HG03575 (cell line): ENCODE results near the gene HTR4.
"Not testable (repeated sequence)": the region's sequence is repeated elsewhere in the genome, so short reads cannot be mapped to it uniquely, and the experiment has no call there.

Source experiments
- ATAC-seq: cut with Tn5 transposase; IDR thresholded peaks from one replicate; pipeline ENCODE4 v1.9.1; 2021; ENCODE audit not compliant: unreplicated experiment, insufficient number of reproducible peaks, low FRiP score; ENCODE audit errors: extremely low read depth

The HTR4 gene

DNA sequence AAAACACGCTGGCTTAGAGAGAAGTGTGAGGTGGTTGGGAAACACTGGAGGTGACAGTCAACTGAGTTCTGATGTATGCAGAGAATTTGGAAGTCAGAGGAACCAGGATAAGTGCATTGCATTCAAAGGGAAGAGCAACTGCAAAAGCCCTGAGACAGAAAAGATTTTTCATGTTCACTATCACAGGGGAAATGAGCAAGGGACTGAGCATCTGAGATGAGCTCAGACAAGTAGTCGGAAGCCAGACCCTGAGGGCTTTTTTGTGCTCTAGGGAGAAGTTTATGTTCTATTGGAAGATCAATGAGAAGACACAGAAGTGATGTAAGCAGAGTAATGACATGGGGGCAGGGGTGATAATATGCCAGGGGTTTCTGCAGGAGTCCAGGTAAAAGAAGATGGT is 97.5 kb downstream of the HTR4 start:
- no peak for ATAC-seq

DNA sequence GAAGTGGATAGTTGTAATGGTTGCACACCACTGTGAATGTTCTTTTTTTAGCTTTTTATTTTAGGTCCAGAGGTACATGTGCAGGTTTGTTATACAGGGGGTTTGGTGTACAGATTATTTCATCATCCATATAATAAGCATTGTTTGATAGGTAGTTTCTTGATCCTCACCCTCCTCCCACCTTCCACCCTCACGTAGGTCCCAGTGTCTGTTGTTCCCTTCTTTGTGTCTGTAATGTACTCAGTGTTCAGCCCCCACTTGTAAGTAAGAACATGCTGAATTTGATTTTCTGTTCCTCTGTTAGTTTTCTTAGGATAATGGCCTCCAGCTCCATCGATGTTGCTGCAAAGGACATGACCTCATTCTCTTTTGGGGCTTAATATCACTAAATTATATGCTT is 99.7 kb downstream of the HTR4 start:
- ATAC-seq = no peak

DNA sequence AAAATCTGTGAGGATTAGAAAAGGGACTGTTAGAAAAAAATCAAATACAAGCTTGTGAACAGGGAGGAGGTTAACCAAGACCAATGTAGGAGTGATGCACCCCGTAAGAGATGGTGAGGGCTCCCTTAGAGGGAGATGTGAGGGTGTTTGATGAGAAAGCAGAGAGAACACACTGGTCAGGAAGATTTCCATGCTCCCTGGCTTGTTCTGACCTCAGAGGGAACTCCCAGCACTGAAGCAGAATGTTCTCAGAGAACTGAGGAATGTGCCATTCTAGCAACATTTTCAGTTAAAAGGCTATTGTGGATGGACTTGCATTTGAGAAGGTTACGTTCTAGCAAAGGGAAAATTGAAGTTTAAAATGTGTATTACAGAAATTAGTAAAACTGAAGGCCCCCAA is 110.6 kb downstream of the HTR4 start:
- ATAC-seq = no peak

- ATAC-seq = no peak
Measured at GRCh38 chr5:148542812-148543211, 111.5 kb downstream of the HTR4 start.

GRCh38 chr5:148541054-148541835 is 113.1 kb downstream of the HTR4 start:
- ATAC-seq = no peak

GRCh38 chr5:148540647-148541046 is 113.7 kb downstream of the HTR4 start:
- ATAC-seq = no peak

DNA sequence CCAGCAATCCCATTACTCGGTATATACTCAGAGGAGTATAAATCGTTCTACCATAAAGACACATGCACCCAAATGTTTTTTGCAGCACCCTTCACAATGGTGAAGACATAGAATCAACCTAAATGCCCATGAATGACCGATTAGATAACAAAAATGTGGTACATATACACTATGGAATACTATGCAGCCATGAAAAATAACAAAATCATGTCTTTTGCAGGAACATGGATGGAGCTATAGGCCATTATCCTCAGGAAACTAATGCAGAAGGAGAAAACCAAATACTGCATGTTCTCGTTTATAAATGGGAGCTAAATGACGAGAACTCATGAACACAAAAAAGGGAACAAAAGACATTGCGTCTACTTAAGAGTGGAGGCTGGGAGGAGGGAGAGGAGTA is 114.5 kb downstream of the HTR4 start:
- ATAC-seq = no peak

GRCh38 chr5:148535190-148535589 is 119.1 kb downstream of the HTR4 start:
- ATAC-seq = no peak

DNA sequence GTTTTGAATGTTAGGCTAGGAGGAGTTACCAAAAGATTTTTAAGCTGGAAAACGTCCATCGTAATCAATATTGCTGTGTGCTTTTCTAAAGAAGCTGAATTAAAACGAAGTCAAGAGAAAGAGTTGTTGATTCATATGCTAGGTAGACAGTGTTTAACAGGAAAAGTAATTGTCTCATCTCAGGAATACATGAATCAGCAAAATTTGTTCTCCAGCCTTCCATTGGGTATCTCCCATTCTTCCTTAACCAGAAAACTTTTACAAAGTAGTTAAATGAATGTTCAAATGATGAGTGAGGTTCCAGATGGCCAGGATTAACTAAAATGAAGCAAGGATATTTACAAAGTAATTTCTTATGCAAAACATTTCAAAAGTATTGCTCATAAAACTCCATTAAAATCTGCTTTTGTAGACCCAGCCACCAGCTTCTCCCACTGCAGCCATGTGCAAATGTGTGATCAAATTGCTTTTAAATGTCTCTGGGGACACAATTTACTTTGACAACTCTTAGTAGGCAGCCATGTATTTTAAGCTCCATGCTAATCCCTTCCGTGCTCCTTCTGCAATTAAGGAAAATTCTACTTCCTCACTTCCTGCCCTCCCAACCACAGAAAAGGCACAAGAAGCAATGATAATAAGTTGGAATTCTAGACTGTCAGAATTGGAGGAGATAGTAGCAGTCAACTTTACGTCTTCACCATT is 121.2 kb downstream of the HTR4 start:
- ATAC-seq = no peak

DNA sequence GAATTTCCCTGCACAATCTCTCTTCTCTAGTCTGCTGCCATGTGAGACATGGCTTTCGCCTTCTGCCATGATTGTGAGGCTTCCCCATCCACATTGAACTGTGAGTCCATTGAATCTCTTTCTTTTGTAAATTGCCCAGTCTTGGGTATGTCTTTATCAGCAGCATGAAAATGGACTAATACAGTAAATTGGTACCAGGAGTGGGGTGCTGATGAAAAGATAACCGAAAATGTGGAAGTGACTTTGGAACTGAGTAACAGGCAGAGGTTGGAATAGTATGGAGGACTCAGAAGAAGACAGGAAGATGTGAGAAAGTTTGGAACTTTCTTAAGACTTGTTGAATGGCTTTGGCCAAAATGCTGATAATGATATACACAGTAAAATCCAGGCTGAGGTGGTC is 124.9 kb downstream of the HTR4 start:
- not testable (repeated sequence) for ATAC-seq

- ATAC-seq = no peak
Measured at GRCh38 chr5:148524721-148525120, 129.6 kb downstream of the HTR4 start.

- no peak for ATAC-seq
Measured at GRCh38 chr5:148523139-148523538, 131.2 kb downstream of the HTR4 start.

- no peak for ATAC-seq
Measured at GRCh38 chr5:148515460-148515859, 138.9 kb downstream of the HTR4 start.

DNA sequence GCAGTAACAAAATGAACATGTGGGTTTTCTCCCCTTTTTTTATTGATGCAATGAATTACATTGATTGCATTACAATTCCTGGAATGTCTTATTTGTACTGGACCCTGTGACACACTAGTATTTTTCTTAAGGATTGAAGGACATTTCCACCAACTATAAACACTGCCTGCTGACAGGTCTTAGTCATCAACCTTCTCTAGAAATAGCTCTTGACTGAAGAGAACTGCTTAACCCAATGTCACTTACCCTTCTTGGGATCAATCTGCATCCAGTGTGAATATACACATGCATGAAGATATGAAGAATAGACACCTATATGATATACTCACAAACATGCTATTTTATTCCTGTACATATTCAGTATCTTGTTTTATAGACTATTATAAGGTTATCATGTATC is 140.0 kb downstream of the HTR4 start:
- ATAC-seq = no peak

GRCh38 chr5:148512498-148512897 is 141.8 kb downstream of the HTR4 start:
- ATAC-seq = no peak

DNA sequence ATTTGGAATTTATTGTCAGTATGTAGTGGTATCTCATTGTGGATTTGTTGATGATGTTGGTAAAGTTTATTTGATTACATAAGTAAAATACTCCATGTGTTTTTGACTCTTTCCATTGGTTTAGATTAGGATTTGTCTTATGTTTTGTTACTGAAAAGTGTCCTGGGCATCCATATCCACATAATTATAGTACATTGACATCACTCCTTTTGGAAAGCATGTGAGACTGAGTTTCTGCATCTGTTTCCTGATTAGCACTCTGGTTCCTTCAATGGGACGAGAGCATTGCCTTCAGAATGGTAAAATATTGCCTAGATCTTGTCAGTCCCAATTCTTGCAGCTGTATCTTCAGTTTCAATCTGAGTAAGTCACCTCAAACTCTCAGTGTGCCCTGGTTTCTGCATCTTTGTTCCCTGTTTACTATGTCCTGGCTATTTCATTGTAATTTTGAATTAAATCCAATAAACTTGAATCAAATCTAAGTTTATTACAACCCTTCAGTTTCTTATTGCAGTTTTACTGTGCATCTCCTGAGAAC is 142.4 kb downstream of the HTR4 start:
- ATAC-seq = peak; percentile 78

DNA sequence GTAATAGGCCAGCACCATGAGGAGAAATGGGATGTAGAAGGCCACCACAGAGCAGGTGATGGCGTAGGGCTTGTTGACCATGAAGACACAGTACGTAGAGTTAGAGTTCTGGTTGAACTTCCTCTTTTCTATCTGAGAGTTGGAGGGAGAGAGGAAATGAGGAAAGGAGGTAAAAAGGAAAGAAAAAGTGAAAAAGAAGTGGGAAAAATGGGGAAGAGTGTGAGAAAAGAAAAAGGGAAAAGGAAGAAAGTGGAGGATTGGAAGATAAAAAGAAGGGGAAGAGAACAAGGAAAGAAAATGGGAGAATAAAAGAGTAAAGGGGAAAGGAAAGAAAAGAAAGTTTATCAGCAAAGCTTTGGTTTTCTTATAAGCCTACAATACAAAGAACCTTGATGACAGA is 144.4 kb downstream of the HTR4 start:
- ATAC-seq = no peak

- ATAC-seq = no peak
Measured at GRCh38 chr5:148507648-148508047, 146.7 kb downstream of the HTR4 start.

DNA sequence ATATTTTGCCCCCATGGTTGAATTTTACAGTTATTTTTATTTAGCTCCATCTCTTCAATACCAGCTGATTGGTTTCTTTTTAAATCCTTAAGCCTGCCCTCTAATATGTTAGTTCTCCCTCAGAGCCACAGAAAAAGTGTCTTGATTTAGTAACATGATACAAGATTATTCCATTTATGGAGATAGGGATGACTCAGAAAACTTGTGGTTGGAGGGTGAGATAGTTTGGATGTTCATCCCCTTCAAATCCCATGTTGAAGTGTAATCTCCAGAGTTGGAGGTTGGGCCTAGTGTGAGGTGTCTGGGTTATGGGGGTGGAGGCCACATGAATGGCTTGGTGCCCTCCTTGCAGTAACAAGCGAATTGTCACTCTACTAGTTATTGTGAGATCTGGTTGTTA is 154.9 kb downstream of the HTR4 start:
- no peak for ATAC-seq

DNA sequence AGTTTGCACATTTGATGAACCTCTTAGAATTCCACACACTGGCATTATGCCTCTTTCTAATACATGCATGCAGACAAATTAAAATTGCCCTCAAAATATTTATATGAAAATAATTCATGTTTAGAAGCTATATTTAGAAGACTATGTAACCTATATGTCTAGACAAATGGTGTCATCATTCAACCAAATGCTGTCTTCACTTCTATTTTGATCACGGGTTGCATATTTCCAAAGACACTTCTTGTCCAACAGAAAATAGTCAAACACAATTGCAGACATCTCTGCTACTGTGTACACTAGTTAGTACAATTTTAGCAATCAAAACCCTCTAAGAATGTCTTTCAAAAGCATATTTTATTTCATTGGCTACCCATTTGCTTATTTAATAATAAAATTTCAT is 156.6 kb downstream of the HTR4 start:
- ATAC-seq = no peak
